BLaER1 (cell line): ENCODE results near the gene P4HA3.

ENCODE experiments used
- H3K27ac ChIP-seq: shearing (Covaris generic); formaldehyde crosslinking; 2 replicates; pipeline ENCODE4 v1.8.1; 2022
- H3K27me3 ChIP-seq: shearing (Covaris generic); formaldehyde crosslinking; 2 replicates; pipeline ENCODE4 v1.8.1; 2022
- H3K36me3 ChIP-seq: shearing (Covaris generic); formaldehyde crosslinking; 2 replicates; pipeline ENCODE4 v1.8.1; 2022
- H3K4me1 ChIP-seq: shearing (Covaris generic); formaldehyde crosslinking; 2 replicates; pipeline ENCODE4 v1.8.1; 2022
- H3K4me2 ChIP-seq: shearing (Covaris generic); formaldehyde crosslinking; 2 replicates; pipeline ENCODE4 v1.8.1; 2022
- H3K4me3 ChIP-seq: shearing (Covaris generic); formaldehyde crosslinking; 2 replicates; pipeline ENCODE4 v1.8.1; 2022
- H3K9ac ChIP-seq: shearing (Covaris generic); formaldehyde crosslinking; 2 replicates; pipeline ENCODE4 v1.8.1; 2022
- H3K9me3 ChIP-seq: shearing (Covaris generic); formaldehyde crosslinking; 2 replicates; pipeline ENCODE4 v1.8.1; 2022
- H4K20me1 ChIP-seq: shearing (Covaris generic); formaldehyde crosslinking; 2 replicates; pipeline ENCODE4 v1.8.1; 2022
- Cebpa-rat ChIP-seq: shearing (Covaris generic); IDR thresholded peaks from 2 replicates; pipeline ENCODE4 v1.8.1; 2022

The P4HA3 gene

DNA sequence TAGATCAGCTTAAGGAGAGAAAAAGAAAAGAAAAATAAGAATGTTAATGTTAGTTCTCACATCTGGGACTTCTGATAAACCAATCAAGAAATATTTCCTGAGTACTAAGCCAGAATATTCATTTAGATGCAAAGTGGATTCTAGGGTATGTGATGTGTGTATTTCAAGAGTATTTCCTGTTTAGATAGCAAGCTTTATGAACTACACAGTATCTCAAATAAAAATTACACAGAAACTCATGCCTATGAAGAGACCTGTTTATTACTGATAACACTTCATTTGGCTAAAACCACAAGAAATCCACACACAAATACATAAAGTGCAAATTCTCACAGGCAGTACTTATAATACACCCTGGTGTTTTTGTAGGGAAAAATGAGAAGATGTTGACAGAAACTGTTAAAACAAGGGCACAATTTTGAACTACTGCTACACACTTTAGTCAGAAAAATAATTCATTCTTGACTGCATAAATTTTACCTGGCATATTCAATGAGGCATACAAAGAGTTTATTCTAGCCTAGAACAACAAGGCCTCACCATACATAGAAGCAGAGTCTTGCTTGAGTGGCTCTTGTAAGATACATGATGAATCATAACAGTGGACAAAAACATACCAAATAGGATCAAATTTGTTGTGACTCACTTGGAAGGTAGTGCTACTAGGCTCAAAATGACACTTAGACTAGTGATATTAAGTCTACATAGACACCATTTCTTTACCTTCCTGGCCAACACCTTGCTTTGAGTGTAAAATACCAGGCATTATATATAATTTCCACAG, 18.8 kb upstream of the P4HA3 start:
- Histone ChIP-seq H3K27ac (no peak overlapping the region), H4K20me1 (no peaks in the 10 kb centered on the region), H3K4me3 (no peak overlapping the region), H3K4me1 (no peaks in the 10 kb centered on the region), H3K9me3 (peaks cover 13% of the 10 kb centered on the region), H3K27me3 (no peaks in the 10 kb centered on the region), H3K9ac (no peak overlapping the region), H3K4me2 (no peak overlapping the region), H3K36me3 (peaks cover 12% of the 10 kb centered on the region; the same call in 1 of the 2 replicates)
- no peak for TF ChIP-seq Cebpa-rat

DNA sequence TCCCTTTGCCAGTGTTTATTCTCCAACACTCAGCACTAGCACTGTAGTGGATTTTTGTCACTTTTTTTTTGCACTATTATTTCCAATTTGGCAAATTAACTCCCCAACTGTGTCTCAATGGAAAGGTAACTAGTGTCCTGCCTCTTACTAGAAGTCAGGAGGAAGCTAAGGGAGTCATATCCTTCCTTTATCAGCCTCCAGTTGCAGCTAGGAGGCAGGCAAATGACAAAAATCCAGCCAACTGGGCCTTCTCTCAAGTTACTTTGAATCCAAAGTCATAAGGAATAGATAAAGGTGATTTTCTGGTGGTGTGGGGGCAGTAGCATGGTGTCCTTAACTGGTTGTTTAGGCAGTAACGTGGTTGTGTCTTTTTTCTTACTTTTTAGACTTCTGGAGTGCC, 15.6 kb upstream of the P4HA3 start:
- no peak overlapping the region for H3K27ac ChIP-seq
- no peaks in the 10 kb centered on the region for H4K20me1 ChIP-seq
- H3K27me3 ChIP-seq = no peaks in the 10 kb centered on the region
- no peaks in the 10 kb centered on the region for H3K4me1 ChIP-seq
- no peak for TF ChIP-seq Cebpa-rat
- H3K36me3 ChIP-seq = peaks cover 8% of the 10 kb centered on the region; the same call in 1 of the 2 replicates
- no peak overlapping the region for H3K4me3 ChIP-seq
- peaks cover 13% of the 10 kb centered on the region for H3K9me3 ChIP-seq
- H3K4me2 ChIP-seq = no peak overlapping the region
- no peak overlapping the region for H3K9ac ChIP-seq

DNA sequence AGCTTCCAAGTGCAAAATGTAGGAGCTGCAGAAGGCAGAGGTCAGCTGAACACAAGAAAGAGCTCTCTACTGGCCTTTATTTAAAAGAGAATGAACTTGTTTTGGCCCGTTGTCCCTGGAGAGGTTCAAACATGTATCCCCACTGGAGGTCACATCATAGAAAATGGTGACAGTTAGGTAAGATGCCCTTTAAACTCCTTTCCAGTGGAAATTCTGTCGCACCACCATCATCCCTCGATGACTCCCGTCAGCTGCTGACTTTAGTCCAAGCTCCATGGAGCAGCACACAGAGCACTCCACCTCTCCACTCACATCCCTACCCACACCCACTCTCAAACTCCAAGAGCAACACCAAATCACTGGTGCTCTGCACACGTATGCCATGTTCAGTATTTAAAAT, 15.2 kb upstream of the P4HA3 start:
- no peaks in the 10 kb centered on the region for H4K20me1 ChIP-seq
- H3K9me3 ChIP-seq = peaks cover 13% of the 10 kb centered on the region
- no peak overlapping the region for H3K9ac ChIP-seq
- no peaks in the 10 kb centered on the region for H3K27me3 ChIP-seq
- TF ChIP-seq Cebpa-rat = no peak
- H3K4me1 ChIP-seq = no peaks in the 10 kb centered on the region
- peaks cover 8% of the 10 kb centered on the region; the same call in 1 of the 2 replicates for H3K36me3 ChIP-seq
- no peak overlapping the region for H3K4me2 ChIP-seq
- no peak overlapping the region for H3K4me3 ChIP-seq
- no peak overlapping the region for H3K27ac ChIP-seq

DNA sequence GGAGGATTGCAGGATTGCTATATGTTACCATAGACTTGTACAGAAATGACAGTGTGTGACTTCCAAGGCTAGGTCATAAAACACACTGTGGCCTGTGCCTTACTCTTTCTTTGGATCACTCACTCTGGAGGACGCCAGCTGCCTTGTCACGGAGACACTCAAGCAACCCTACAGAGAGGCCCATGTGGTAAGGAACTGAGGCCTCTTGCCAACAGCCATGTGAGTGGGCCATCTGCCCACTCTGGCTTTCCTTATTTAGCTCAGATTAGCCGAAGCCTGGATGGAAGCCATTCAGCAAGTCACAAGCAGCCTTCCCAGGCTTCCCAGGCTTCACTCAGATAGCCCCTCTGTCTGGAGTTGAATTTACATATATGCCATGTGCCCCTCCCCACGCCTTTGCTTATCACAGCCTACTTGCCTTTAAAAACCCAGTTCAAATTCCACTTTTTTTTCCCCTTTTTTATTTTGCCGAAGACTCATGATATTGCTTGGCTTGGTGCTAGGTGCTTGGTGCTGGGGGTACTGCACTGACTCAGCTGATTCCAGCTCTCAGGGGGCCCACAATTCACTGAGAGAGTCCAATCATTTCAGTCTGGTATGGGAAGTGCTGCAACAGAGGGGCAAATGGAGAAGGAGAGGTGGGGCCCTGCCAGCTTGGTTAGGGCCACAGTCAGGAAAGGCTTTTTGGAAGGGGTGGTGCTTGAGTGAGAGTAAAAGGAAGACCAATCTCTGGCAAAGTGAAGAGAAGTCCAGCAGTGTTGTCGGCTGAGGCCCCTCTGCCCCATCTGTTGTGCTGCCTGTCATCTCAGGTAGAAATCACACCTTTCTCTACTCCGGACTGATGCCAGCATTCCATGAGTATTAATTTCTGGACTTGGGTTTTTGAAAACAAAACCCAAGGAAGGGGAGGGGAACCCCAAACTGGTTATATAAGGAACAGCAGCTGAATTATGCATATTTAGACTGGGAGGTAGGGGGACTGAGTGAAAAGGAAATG, 14.5 kb upstream of the P4HA3 start:
- peaks cover 13% of the 10 kb centered on the region for H3K9me3 ChIP-seq
- TF ChIP-seq Cebpa-rat = no peak
- H3K4me3 ChIP-seq = no peak overlapping the region
- H3K27me3 ChIP-seq = no peaks in the 10 kb centered on the region
- H4K20me1 ChIP-seq = no peaks in the 10 kb centered on the region
- H3K36me3 ChIP-seq = peaks cover 8% of the 10 kb centered on the region; the same call in 1 of the 2 replicates
- H3K9ac ChIP-seq = no peak overlapping the region
- H3K4me2 ChIP-seq = no peak overlapping the region
- no peak overlapping the region for H3K27ac ChIP-seq
- H3K4me1 ChIP-seq = no peaks in the 10 kb centered on the region

DNA sequence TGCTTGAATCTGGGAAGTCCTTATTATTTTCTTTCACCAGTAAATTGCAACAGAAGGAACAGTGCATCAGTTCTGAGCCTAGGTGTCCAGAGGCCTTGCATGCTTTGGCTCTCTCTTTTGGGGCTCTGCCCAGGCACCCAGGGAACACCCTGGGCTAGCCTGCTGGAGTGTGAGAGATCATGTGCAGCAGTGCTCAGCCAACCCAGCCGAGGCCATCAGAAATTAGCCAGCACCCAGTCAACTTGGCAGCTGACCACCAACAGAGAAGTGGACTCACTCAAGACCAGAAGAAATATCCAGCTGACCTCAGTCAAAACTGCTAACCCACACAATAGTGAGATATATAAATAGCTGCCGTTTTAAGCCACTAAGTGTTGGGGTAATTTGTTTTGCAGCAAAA, 11.2 kb upstream of the P4HA3 start:
- no peaks in the 10 kb centered on the region for H3K27me3 ChIP-seq
- H3K4me3 ChIP-seq = no peak overlapping the region
- H3K27ac ChIP-seq = no peak overlapping the region
- TF ChIP-seq Cebpa-rat = no peak
- H3K9ac ChIP-seq = no peak overlapping the region
- H3K4me2 ChIP-seq = no peak overlapping the region
- no peaks in the 10 kb centered on the region for H4K20me1 ChIP-seq
- H3K36me3 ChIP-seq = no peaks in the 10 kb centered on the region
- no peaks in the 10 kb centered on the region for H3K4me1 ChIP-seq
- H3K9me3 ChIP-seq = peaks cover 4% of the 10 kb centered on the region

DNA sequence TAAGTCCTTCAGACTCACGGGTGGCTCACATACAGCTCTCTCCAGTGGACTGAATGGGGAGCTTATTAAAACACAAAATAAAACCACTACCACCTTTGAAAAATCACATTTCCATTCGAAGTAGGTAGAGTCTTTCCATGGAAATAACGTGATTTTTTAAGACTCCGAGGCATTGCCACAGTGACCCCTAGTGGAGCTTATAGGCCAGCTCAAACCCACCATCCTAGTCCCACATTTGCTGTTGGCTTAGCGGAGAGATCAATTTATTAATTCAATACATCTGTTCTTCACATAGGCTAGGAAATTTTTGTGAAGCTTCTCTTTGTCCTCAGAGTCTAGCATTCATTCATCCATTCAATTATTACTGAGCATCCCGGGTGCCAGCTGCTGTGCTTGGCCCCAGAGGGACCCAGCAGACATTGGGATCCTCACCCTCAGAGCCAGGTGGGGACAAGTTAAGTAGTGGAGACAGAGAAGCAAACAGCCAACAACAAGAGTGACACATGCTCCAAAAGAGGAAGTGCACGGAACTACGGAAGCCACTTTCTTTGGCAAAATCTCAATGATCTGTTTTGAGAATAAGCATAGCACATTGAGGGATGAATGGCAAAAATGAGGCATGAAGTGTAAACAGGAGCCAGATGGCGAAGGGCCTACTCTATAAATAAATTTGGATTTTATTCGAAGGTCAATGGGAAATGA, 10.2 kb upstream of the P4HA3 start:
- Histone ChIP-seq H3K4me1 (no peaks in the 10 kb centered on the region), H3K36me3 (no peaks in the 10 kb centered on the region), H3K27me3 (no peaks in the 10 kb centered on the region), H3K4me2 (no peak overlapping the region), H3K27ac (no peak overlapping the region), H3K4me3 (no peak overlapping the region), H3K9ac (no peak overlapping the region), H3K9me3 (peaks cover 11% of the 10 kb centered on the region), H4K20me1 (no peaks in the 10 kb centered on the region)
- TF ChIP-seq Cebpa-rat = no peak

DNA sequence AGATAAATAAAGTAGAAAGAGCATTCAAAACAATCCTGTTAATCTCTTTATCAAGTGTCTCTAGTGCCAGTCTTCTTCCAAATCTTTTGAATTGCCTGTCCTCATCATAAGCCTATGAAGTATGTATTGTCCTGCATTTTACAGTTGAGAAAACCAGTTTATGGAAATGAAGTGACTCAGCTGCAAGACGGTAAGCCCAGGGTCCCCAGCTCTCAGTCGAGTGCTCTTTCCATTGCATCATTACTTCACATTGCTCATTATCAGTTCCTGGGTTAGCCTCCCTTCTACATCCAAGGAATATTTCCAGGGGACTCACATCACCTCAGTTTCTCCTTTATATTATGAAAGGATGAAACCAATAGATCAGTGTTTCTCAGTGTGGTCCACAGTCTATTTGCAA, 9.1 kb upstream of the P4HA3 start:
- Histone ChIP-seq H3K4me1 (no peaks in the 10 kb centered on the region), H3K27me3 (no peaks in the 10 kb centered on the region), H3K4me2 (no peak overlapping the region), H3K27ac (no peak overlapping the region), H3K9me3 (peaks cover 14% of the 10 kb centered on the region), H3K9ac (no peak overlapping the region), H4K20me1 (no peaks in the 10 kb centered on the region), H3K36me3 (no peaks in the 10 kb centered on the region), H3K4me3 (no peak overlapping the region)
- TF ChIP-seq Cebpa-rat = no peak

DNA sequence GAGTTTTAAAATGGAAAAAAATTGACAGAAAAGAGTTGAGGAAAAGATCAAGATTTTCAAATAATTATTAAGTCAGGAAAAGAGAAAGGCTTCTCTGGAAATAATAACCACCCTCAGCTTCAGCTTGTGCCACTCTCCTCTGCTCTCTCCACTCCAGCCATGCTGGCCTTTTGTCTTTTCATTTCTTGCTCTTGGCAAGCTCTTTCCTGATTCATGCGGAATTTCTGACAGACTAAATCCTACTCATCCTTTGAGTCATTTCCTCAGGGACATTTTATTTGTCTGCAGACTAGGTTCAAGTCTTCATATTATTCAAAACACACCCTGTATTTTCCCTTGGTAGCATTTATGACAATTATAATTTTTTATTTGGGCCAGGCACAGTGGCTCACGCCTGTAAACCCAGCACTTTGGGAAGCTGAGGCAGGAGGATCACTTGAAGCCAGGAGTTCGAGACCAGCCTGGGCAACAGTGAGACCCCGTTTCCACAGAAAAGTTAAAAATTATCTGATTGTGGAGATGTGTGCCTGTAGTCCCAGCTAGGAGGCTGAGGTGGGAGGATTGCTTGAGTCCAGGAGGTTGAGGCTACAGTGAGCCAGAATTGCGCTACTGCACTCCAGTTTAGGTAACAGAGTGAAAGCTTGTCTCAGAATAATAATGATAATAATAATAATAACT, 7.8 kb upstream of the P4HA3 start:
- Histone ChIP-seq H4K20me1 (no peaks in the 10 kb centered on the region), H3K27me3 (no peaks in the 10 kb centered on the region), H3K4me3 (no peak overlapping the region), H3K9me3 (peaks cover 14% of the 10 kb centered on the region), H3K27ac (no peak overlapping the region), H3K4me2 (no peak overlapping the region), H3K4me1 (no peaks in the 10 kb centered on the region), H3K36me3 (no peaks in the 10 kb centered on the region), H3K9ac (no peak overlapping the region)
- no peak for TF ChIP-seq Cebpa-rat

DNA sequence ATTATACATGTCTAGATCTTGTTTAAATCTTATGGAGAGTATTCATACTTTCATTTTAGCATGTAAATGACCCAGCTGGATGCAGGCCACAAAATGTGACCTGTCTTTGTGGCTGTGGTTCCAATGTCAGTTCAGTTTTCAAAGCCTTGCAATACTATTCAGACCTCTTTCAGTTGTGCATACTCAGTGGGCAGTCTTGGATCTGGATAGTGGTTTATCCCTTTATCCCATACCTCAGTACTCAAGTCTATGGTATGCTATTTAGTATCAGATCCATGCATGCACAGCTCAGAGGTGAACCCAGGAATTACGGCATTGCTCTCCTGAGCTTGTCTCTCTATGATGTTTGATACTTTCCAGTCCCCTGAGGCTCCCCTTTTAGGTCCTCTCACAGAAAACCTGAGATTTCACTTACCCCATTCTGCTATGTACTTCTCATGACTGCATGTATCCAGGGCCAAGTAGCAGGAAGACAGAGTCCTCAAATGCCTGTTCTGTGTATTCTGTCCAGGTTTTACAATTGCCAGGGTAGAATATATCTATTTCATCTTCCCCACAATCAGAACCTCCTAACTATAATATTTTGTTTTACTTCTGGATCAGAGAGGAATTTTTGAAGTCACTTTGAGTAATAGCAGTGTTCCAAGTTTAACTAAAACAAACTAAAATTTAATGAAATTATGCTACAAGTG, 6.9 kb upstream of the P4HA3 start:
- no peaks in the 10 kb centered on the region for H4K20me1 ChIP-seq
- H3K27me3 ChIP-seq = no peaks in the 10 kb centered on the region
- no peak for TF ChIP-seq Cebpa-rat
- H3K27ac ChIP-seq = no peak overlapping the region
- no peaks in the 10 kb centered on the region for H3K36me3 ChIP-seq
- H3K9me3 ChIP-seq = peaks cover 14% of the 10 kb centered on the region
- no peak overlapping the region for H3K4me3 ChIP-seq
- H3K9ac ChIP-seq = no peak overlapping the region
- no peaks in the 10 kb centered on the region for H3K4me1 ChIP-seq
- no peak overlapping the region for H3K4me2 ChIP-seq
